HFF-Myc (cell line): ENCODE measurements around the gene GLIPR2.
"Not testable (repeated sequence)": the region's sequence is repeated elsewhere in the genome, so short reads cannot be mapped to it uniquely, and the experiment has no call there.

ENCODE experiments used
- DNase-seq: peaks from one replicate; pipeline ENCODE4 v3.0.0-alpha.2; 2011; ENCODE audit warnings: low read depth; ENCODE audit errors: extremely low read depth
- H3K4me3 ChIP-seq: replicated peaks from 2 replicates; pipeline ENCODE4 v1.5.1; 2011; ENCODE audit warnings: low read depth, mild to moderate bottlenecking, control low read depth, low read length
- CTCF ChIP-seq: IDR thresholded peaks from 2 replicates; pipeline ENCODE4 v1.5.1; 2012; ENCODE audit warnings: mild to moderate bottlenecking, low read depth, low read length, control low read depth; ENCODE audit errors: missing control alignments

Gene GLIPR2, protein sequence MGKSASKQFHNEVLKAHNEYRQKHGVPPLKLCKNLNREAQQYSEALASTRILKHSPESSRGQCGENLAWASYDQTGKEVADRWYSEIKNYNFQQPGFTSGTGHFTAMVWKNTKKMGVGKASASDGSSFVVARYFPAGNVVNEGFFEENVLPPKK

DNA sequence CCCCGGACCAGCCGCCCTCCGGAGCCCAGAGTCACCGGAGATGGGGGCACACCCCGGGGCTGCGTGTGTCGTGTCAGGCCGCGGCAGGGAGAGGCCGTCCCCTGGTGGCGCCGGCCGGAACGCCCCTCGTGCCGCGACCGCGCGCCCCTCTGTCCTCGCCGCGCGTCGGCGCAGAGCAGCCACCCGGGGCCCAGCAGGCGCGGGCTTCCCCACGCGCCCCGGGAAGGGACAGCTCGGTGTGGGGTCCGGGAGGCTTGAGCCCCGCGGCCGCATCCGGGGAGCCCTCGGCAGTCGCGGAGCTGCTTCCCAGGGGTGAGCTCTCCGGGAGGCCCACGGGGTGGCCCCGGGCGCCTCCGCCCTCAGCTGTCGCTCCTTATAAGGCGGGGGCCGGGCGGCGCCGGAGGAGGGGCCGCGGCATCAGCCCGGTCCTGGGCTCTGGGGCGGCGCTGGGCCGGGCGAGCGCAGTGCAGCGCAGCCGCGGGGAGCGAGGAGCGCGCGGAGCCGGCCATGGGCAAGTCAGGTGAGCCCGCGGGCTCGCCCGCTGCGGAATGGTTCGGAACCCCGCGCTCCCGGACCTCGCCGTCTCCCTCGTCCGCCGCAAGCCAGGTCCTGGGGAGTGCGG, at the start of gene GLIPR2:
Gene GLIPR2, plus strand, starts transcription at position 462 of the 622 bp plus-strand sequence. Its CDS starts 46 bp downstream, at position 508.
- no peak for DNase-seq
- peak within 1 kb of the TSS; percentile 59 for H3K4me3 ChIP-seq

DNA sequence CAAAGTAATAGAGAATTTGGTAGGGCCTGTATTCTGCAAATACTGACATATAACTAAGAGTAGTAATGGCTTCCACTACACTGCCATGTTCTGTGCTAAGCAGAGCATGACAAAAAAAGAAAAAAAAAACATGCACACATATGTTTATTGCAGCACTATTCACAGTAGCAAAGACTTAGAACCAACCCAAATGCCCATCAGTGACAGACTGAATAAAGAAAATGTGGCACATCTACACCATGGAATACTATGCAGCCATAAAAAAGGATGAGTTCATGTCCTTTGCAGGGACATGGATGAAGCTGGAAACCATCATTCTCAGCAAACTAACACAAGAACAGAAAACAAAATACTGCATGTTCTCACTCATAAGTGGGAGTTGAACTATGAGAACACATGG, 49.5 kb upstream of the GLIPR2 start:
- not testable (repeated sequence) for H3K4me3 ChIP-seq, DNase-seq

More for the DNA sequence above, at the start of gene GLIPR2:
- peak; percentile 18 for TF ChIP-seq CTCF

- no peak for DNase-seq
- H3K4me3 ChIP-seq, result no peak overlapping the region
- no peak for TF ChIP-seq CTCF
Measured at GRCh38 chr9:36088020-36088419, 48.5 kb upstream of the GLIPR2 start.

DNA sequence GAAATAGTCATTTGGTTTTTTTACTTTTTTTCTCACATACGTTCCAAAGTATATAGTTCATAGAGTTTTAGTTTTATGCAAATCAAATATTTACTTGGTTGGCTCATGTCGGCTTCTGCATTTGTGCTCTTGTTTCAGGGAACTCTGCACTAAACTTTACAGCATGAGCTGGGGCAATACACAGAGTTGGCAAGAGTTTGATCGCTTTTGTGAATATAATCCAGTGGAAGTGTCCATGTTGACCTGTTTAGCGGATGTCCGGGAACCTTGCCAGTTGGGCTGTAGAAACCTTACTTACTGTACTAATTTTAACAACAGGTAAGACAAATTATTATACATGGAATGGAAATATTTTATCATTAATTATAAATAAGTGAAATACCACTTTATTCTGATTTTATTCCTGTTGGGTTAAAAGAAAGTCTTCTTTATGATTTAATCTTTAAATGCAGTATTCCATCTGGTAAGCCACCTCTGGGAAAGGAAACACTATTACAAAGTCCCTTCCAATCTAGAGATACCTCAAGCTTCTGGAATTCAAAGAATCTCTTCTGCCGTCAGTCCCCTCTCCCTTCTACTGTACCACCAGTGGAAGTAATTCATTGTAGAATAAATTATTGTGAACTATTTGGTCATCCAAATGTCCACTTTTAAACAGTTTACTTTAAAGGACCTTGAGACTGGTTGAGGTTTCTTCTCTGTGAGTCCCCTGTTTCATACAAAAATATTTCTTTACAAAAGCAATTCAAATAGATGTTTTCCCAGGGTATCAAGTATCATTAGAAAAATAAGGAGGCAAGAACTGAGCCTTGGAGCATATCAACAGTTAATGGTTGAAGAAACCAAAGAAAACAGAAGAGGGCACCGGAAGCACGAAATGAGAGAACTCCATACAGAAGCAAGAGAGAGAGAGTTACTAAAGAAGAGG, 45.2 kb upstream of the GLIPR2 start:
- TF ChIP-seq CTCF, result no peak
- DNase-seq, result no peak
- H3K4me3 ChIP-seq, result no peak overlapping the region

DNA sequence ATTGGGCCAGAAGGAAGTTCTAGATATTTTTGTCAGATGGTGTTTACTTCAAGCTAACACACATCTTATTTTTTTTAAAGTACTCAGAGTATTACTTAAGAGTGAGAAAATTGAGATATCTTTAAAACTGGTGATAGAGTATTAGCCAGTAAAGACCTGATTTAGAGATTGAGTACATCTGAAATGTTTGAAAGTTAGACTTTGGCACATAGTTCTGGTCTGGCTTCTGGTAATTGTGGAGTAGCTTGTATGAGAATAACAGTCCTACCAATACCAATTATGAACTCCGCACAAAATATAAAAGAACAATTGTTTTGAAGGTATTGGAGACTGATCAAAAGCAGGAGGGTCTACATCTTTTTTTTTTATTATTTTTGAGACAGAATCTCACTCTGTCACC, 44.5 kb upstream of the GLIPR2 start:
- DNase-seq, result no peak
- no peak for TF ChIP-seq CTCF
- no peak overlapping the region for H3K4me3 ChIP-seq

DNA sequence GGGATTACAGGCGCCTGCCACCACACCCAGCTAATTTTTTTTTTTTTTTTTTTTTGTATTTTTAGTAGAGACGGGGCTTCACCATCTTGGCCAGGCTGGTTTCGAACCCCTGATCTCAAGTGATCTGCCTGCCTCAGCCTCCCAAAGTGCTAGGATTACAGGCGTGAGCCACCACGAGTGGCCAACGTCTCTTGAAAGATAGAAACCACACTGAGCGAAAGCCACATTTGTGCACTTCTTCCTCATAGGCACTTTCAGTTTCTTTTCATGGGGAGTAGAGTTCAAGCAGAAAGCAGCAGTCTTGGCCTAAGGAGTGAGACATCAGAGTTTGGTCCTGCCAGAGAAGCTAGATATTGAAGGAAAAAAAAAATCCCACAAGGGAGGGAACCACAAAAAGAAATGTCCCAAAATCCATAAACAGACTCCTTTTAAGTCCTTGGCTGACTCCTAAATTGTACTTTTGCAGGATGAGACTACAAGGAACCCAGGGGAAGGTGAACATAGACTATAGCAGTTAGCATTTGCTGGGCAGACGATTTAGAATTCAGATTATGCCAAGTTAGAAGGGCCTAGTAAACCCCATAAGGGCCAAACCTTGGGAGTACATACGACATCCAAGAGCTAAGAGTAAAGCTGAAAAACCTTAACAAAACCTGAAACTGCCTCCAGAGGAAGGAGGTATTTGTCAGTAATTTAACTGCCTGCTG, 43.9 kb upstream of the GLIPR2 start:
- no peak for DNase-seq
- TF ChIP-seq CTCF, result no peak
- no peak overlapping the region for H3K4me3 ChIP-seq
